Heart left ventricle (tissue), 16 donors: ENCODE measurements around the gene ENPP6. TPM values are rescaled to one million over a fixed set of nuclear protein-coding genes. Genes with fewer than 3 reads are reported as not detected.

Experiments used
- ATAC-seq, 4 donors: fragments of 200-7000 bp; cut with Tn5 transposase; one replicate each; pipeline ENCODE4 v1.9.1; 2020 to 2022; ENCODE audit warnings: moderate library complexity in 4 of 4, mild to moderate bottlenecking in 3 of 4, moderate number of reproducible peaks in 1 of 4
- DNase-seq, 5 donors: peaks; one replicate each; pipeline ENCODE4 v3.0.0-alpha.2; 2020
- H3K27ac ChIP-seq, 12 donors: fragments of 200-600 bp; sonication (generic) in 4 of 12; one replicate each; pipeline versions ENCODE4 v1.5.0 to v1.8.0; 2016 to 2022; ENCODE audit warnings: mild to moderate bottlenecking in 2 of 12
- H3K27me3 ChIP-seq, 9 donors: fragments of 200-600 bp; sonication (generic) in 2 of 9; one replicate each; pipeline versions ENCODE4 v1.5.1 to v1.8.0; 2016 to 2022; ENCODE audit warnings: mild to moderate bottlenecking in 3 of 9
- H3K36me3 ChIP-seq, 9 donors: fragments of 200-600 bp; sonication (generic) in 2 of 9; one replicate each; pipeline versions ENCODE4 v1.5.0 to v1.8.0; 2018 to 2022; ENCODE audit warnings: mild to moderate bottlenecking in 2 of 9
- H3K4me1 ChIP-seq, 12 donors: fragments of 200-600 bp; sonication (generic) in 4 of 12; one replicate each; pipeline versions ENCODE4 v1.5.0 to v1.8.0; 2016 to 2022; ENCODE audit warnings: mild to moderate bottlenecking in 3 of 12
- H3K4me3 ChIP-seq, 12 donors: fragments of 200-600 bp; sonication (generic) in 4 of 12; one replicate each; pipeline versions ENCODE4 v1.5.0 to v1.8.0; 2017 to 2022; ENCODE audit warnings: mild to moderate bottlenecking in 9 of 12, moderate library complexity in 4 of 12
- H3K9me3 ChIP-seq, 12 donors: fragments of 200-600 bp; sonication (generic) in 4 of 12; one replicate each; pipeline versions ENCODE4 v1.5.0 to v1.8.0; 2016 to 2022; ENCODE audit warnings: mild to moderate bottlenecking in 1 of 12
- CTCF ChIP-seq, 12 donors: fragments of 200-600 bp; sonication (generic) in 4 of 12; IDR thresholded peaks; one replicate each; pipeline versions ENCODE4 v1.5.0 to v1.8.0; 2018 to 2022; ENCODE audit warnings: antibody characterized with exemption in 12 of 12, mild to moderate bottlenecking in 5 of 12
- POLR2A ChIP-seq, 2 donors: fragments of 450-650 bp; IDR thresholded peaks; one replicate each; pipeline ENCODE4 v1.6.1; 2017; ENCODE audit warnings: antibody characterized with exemption in 2 of 2, mild to moderate bottlenecking in 2 of 2, moderate library complexity in 2 of 2
- WGBS, 4 donors: extraction: QIAGEN DNeasy Blood & Tissue Kit in 2 of 4; methylation state at CpG; one replicate each; pipeline versions ENCODE4 v1.1.5 to v1.1.7; 2013 to 2018; 5-methylcytosine and 5-hydroxymethylcytosine counted together
- intact Hi-C, 10 donors: fragments of 100-400 bp; cut with DNase I; formaldehyde crosslinking; loops; one replicate each; pipeline versions ENCODE4 v1.11.1 to v1.14.2; 2022
- polyA plus RNA-seq, 2 donors: library from polyadenylated mRNA; stranded (reverse); fragments of 200-250 nt; gene quantifications; one replicate each; pipeline ENCODE4 v1.2.3, GENCODE V29; 2013
- total RNA-seq, 9 donors: library from RNA; depleted of rRNA in 2 of 9; stranded (reverse); fragments of >200 nt in 2 of 9; fragmentation: NEBNext Ultra II Directional in 3 of 9; extraction: Animal tissue kit (Norgen Biotek cat#: 25700) in 3 of 9; gene quantifications; one replicate each; pipeline versions ENCODE4 v1.1.0 to v1.2.4, GENCODE V29; 2016 to 2023
- donor health status: ischemic (EF 13 %, LVEDD 7.1; RV severe dilation, severe dysfunction).
- donor health status: healthy with polysubstance abuse.
- donor health status: DM: no; HTN: yes; CAD: no.
- donor health status: DM: no; HTN: no; CAD: no.
- donor health status: ischemic (EF 25% LVEDD 6.9; RV normal size, moderate dysfunction).
- donor health status: ischemic (EF 25% LVEDD 5.7; RV mildly dilated, moderate dysfunction).
- donor health status: healthy.
- donor health status: DM: yes; HTN: yes; CAD: no.
- donor health status: ischemic (EF 35%, LVEDD 5.7; RV mildly dilated, moderate dysfunction).
- donor health status: nonischemic (EF 11% LVEDD 7.7; RV severe dilation, severe dysfunction).
- donor health status: DM: yes; HTN: yes; CAD: no.
- donor health status: PGD.
- donor health status: ischemic (EF 29% LVEDD 5.4; RV normal size, mild dysfunction).
- donor health status: nonischemic (EF 23%, LVEDD 6.1; RV moderate dilation, normal function).

Gene ENPP6
- total and polyA plus RNA-seq, 11 donors = 0.03 to 0.35 (median 0.19) TPM; not detected in 2

- Histone ChIP-seq H3K27me3 (no peaks in the 10 kb centered on the region), H3K4me1 (peaks cover 0 to 2% (median 0%) of the 10 kb centered on the region in 12 donors), H3K9me3 (no peaks in the 10 kb centered on the region), H3K27ac (no peak overlapping the region), H3K36me3 (no peaks in the 10 kb centered on the region), H3K4me3 (no peak overlapping the region)
- DNase-seq (no peak), ATAC-seq (no peak)
- no peak for TF ChIP-seq POLR2A (IDR thresholded peaks at IDR 0.05)
- no peak for TF ChIP-seq CTCF (IDR thresholded peaks at IDR 0.05)
- intact Hi-C loops = no loop called here
- WGBS, 4 donors = 93 to 96% (median 96%) methylated on average over 6 of the region's 6 CpGs
These were observed 26.4 kb downstream of the ENPP6 start for GRCh38 chr4:184191267-184191666.

- Histone ChIP-seq H3K36me3 (no peaks in the 10 kb centered on the region), H3K27ac (no peak overlapping the region), H3K4me1 (peaks cover 0 to 2% (median 0%) of the 10 kb centered on the region in 12 donors), H3K4me3 (no peak overlapping the region), H3K9me3 (no peaks in the 10 kb centered on the region), H3K27me3 (no peaks in the 10 kb centered on the region)
- intact Hi-C loops = no loop called here
- 93 to 96% (median 95%) methylated on average over 4 of the region's 4 CpGs for WGBS, 4 donors
- no peak for DNase-seq
- no peak for ATAC-seq
- TF ChIP-seq CTCF (IDR thresholded peaks at IDR 0.05) = no peak
- TF ChIP-seq POLR2A (IDR thresholded peaks at IDR 0.05) = no peak
These were observed 27.0 kb downstream of the ENPP6 start for GRCh38 chr4:184190711-184191110.

GRCh38 chr4:184189966-184190365, 27.7 kb downstream of the ENPP6 start:
- TF ChIP-seq CTCF (IDR thresholded peaks at IDR 0.05) (no peak), POLR2A (IDR thresholded peaks at IDR 0.05) (no peak)
- H3K4me3 ChIP-seq = no peak overlapping the region
- no peaks in the 10 kb centered on the region for H3K36me3 ChIP-seq
- H3K4me1 ChIP-seq = peaks cover 0 to 2% (median 0%) of the 10 kb centered on the region in 12 donors
- H3K27me3 ChIP-seq = no peaks in the 10 kb centered on the region
- 70 to 85% (median 78%) methylated on average over 4 of the region's 4 CpGs for WGBS, 4 donors
- intact Hi-C loops = no loop called here
- DNase-seq = no peak
- no peaks in the 10 kb centered on the region for H3K9me3 ChIP-seq
- H3K27ac ChIP-seq = no peak overlapping the region
- no peak for ATAC-seq

- H3K9me3 ChIP-seq = no peaks in the 10 kb centered on the region
- DNase-seq = no peak
- no peaks in the 10 kb centered on the region for H3K27me3 ChIP-seq
- no peak overlapping the region for H3K27ac ChIP-seq
- H3K36me3 ChIP-seq = no peaks in the 10 kb centered on the region
- no peak for TF ChIP-seq POLR2A (IDR thresholded peaks at IDR 0.05)
- no peak for TF ChIP-seq CTCF (IDR thresholded peaks at IDR 0.05)
- H3K4me1 ChIP-seq = peaks cover 0 to 2% (median 0%) of the 10 kb centered on the region in 12 donors
- whole genome bisulfite sequencing, 4 donors = 79 to 88% (median 85%) methylated on average over 12 of the region's 12 CpGs
- no peak for ATAC-seq
- intact Hi-C loops = no loop called here
- H3K4me3 ChIP-seq = no peak overlapping the region
These were observed 29.0 kb downstream of the ENPP6 start for GRCh38 chr4:184188443-184189400.
